Epithelial cell of esophagus (primary cell): ENCODE data around the gene PKDREJ.

Source experiments
- DNase-seq: peaks from one replicate; pipeline ENCODE4 v3.0.0; 2010; ENCODE audit warnings: low read depth
- H3K4me3 ChIP-seq: 2 replicates; pipeline ENCODE4 v1.5.1; 2011; ENCODE audit warnings: mild to moderate bottlenecking, low read length, control low read depth
- CTCF ChIP-seq: IDR thresholded peaks from 2 replicates; pipeline ENCODE4 v1.5.1; 2011; ENCODE audit warnings: low read depth, mild to moderate bottlenecking, low read length, control low read depth, inconsistent platforms; ENCODE audit not compliant: insufficient read depth; ENCODE audit errors: missing control alignments

The PKDREJ gene

GRCh38 chr22:46212195-46212594 lies 50.9 kb downstream of the PKDREJ start:
- TF ChIP-seq CTCF = no peak
- DNase-seq = no peak
- H3K4me3 ChIP-seq = no peak overlapping the region

- TF ChIP-seq CTCF = no peak
- H3K4me3 ChIP-seq = no peak overlapping the region
- DNase-seq = no peak
Observed at GRCh38 chr22:46209262-46209661, 53.9 kb downstream of the PKDREJ start.
